GM18520 (cell line): ENCODE measurements around the gene CD79B.
"Not testable (repeated sequence)": the region's sequence is repeated elsewhere in the genome, so short reads cannot be mapped to it uniquely, and the experiment has no call there.

ENCODE experiments used
- ATAC-seq: cut with Tn5 transposase; IDR thresholded peaks from one replicate; pipeline ENCODE4 v1.9.1; 2021; ENCODE audit not compliant: unreplicated experiment

Gene CD79B

GRCh38 chr17:63915753-63916152 is 16.4 kb downstream of the CD79B start:
- ATAC-seq: not testable (repeated sequence)

- no peak for ATAC-seq
These were observed 17.7 kb downstream of the CD79B start for GRCh38 chr17:63914471-63914870.

GRCh38 chr17:63911657-63912100 is 20.5 kb downstream of the CD79B start:
- ATAC-seq: no peak

- ATAC-seq: no peak
These were observed 21.0 kb downstream of the CD79B start, which contains the start of gene CSHL1 for GRCh38 chr17:63911041-63911635. Gene CSHL1, minus strand, starts transcription at chr17:63911258. Its CDS starts 62 bp downstream, at chr17:63911196.

- no peak for ATAC-seq
These were observed 22.0 kb downstream of the CD79B start for GRCh38 chr17:63910096-63910495.

GRCh38 chr17:63909586-63909985 is 22.5 kb downstream of the CD79B start:
- ATAC-seq: not testable (repeated sequence)

GRCh38 chr17:63907161-63907778 is 24.9 kb downstream of the CD79B start:
- ATAC-seq: not testable (repeated sequence)

GRCh38 chr17:63904796-63905195 is 27.3 kb downstream of the CD79B start:
- ATAC-seq: not testable (repeated sequence)

- not testable (repeated sequence) for ATAC-seq
These were observed 28.3 kb downstream of the CD79B start for GRCh38 chr17:63903787-63904201.

- ATAC-seq: not testable (repeated sequence)
These were observed 30.2 kb downstream of the CD79B start for GRCh38 chr17:63901971-63902370.

GRCh38 chr17:63898899-63899798 is 33.0 kb downstream of the CD79B start:
- peak; percentile 60 for ATAC-seq

GRCh38 chr17:63896524-63897354 is 35.4 kb downstream of the CD79B start, which contains the start of gene CSH1:
Gene CSH1, minus strand, starts transcription at chr17:63896574. Its CDS starts 63 bp downstream, at chr17:63896511.
- not testable (repeated sequence) for ATAC-seq

GRCh38 chr17:63894821-63895220 is 37.3 kb downstream of the CD79B start:
- ATAC-seq: not testable (repeated sequence)

GRCh38 chr17:63894021-63894420 is 38.1 kb downstream of the CD79B start:
- not testable (repeated sequence) for ATAC-seq

GRCh38 chr17:63892316-63893037 is 39.7 kb downstream of the CD79B start:
- ATAC-seq: not testable (repeated sequence)

GRCh38 chr17:63889026-63889848 is 42.9 kb downstream of the CD79B start:
- not testable (repeated sequence) for ATAC-seq

- not testable (repeated sequence) for ATAC-seq
These were observed 47.0 kb downstream of the CD79B start for GRCh38 chr17:63885119-63885518.

- not testable (repeated sequence) for ATAC-seq
These were observed 49.5 kb downstream of the CD79B start for GRCh38 chr17:63882626-63883126.
